GM12864 (cell line): ENCODE data around the gene ZDHHC21.

Experiments
- DNase-seq: peaks from one replicate; pipeline ENCODE4 v3.0.0-alpha.2; 2011; ENCODE audit warnings: low read depth
- H3K4me3 ChIP-seq: 2 replicates; pipeline ENCODE4 v1.5.1; 2011; ENCODE audit warnings: mild to moderate bottlenecking, low read depth, low read length, control low read depth
- TF ChIP-seq, protein P1 (sequence below): IDR thresholded peaks from 2 replicates; pipeline ENCODE4 v1.5.1; 2011; ENCODE audit warnings: low read depth, mild to moderate bottlenecking, moderate library complexity, low read length, control low read depth, inconsistent platforms; ENCODE audit errors: missing control alignments

Gene ZDHHC21, protein sequence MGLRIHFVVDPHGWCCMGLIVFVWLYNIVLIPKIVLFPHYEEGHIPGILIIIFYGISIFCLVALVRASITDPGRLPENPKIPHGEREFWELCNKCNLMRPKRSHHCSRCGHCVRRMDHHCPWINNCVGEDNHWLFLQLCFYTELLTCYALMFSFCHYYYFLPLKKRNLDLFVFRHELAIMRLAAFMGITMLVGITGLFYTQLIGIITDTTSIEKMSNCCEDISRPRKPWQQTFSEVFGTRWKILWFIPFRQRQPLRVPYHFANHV

DNA sequence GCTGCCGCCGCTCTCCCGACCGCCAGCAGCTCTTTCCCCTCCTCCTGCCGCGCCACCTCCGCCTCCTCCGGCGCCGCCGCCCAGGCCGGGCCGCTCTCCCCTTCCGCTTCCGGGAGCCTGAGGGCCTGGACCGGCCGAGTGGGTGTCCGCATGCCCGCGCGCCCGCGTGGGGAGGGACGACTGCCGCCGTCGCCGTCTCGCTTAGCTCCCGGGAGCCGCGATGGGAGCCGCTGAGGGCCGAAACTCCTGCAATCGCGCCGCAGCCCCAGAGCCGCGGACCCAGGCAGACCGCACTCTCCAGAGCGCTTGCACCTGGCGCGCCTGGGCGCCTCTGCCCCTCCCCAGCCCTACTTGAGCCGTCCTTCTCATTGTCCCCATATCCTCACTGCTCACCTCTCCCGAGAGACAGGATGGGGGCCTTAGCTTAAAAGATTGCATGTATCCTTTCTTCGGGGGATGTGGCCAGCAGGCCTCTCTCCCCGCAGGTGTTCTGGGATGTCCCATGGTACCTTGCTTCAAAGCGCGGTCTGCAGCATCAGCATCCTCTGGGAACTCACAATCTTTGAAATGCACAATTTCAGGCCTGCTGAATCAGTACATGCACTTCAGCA, at the start of gene ZDHHC21:
Gene ZDHHC21, minus strand, starts transcription at position 182 of the 611 bp plus-strand sequence. CDS start 19,092 bp downstream, outside the sequence.
- DNase-seq, result no peak
- peak within 1 kb of the TSS; percentile 59 for H3K4me3 ChIP-seq
- TF ChIP-seq, protein P1, sequence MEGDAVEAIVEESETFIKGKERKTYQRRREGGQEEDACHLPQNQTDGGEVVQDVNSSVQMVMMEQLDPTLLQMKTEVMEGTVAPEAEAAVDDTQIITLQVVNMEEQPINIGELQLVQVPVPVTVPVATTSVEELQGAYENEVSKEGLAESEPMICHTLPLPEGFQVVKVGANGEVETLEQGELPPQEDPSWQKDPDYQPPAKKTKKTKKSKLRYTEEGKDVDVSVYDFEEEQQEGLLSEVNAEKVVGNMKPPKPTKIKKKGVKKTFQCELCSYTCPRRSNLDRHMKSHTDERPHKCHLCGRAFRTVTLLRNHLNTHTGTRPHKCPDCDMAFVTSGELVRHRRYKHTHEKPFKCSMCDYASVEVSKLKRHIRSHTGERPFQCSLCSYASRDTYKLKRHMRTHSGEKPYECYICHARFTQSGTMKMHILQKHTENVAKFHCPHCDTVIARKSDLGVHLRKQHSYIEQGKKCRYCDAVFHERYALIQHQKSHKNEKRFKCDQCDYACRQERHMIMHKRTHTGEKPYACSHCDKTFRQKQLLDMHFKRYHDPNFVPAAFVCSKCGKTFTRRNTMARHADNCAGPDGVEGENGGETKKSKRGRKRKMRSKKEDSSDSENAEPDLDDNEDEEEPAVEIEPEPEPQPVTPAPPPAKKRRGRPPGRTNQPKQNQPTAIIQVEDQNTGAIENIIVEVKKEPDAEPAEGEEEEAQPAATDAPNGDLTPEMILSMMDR, result no peak

DNA sequence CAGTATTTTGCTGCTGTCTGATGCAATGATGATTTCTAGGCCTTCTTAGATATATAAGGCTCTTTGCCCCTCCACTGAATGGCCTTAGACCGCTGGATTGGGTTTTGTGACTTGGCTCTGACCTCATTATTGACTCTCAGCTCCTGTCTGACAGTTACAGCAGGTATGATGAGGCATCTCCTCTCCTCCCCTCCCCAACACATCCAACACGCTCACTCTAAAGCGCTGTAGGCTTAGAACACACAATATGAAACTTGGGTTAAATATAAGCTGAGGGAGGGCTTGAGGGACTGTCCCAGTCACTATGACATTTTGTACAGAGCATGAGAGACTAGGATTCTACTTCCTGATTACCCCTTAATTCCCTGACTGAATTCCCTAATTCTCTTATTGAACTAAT, 48.1 kb upstream of the ZDHHC21 start:
- no peak for DNase-seq
- TF ChIP-seq, protein P1, result no peak
- no peak overlapping the region for H3K4me3 ChIP-seq

DNA sequence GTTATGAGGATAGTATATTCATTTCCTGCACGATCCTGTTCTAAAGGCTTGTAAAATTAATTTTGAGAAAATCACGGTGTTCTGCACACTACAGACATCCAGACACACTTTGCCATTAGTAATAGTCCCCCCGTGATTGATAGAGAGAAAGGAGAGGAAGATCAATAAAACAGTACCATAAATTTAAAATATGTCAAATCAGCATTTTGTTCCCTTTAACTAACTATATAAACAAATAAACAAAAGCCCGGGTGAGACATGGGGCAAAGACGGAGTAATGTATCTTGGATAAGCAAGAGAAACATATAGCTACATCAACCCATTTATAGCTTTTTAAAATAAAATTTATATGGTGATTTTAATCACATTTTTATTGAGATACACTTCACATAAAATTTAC, 39.9 kb upstream of the ZDHHC21 start:
- no peak overlapping the region for H3K4me3 ChIP-seq
- no peak for DNase-seq
- TF ChIP-seq, protein P1, result no peak

DNA sequence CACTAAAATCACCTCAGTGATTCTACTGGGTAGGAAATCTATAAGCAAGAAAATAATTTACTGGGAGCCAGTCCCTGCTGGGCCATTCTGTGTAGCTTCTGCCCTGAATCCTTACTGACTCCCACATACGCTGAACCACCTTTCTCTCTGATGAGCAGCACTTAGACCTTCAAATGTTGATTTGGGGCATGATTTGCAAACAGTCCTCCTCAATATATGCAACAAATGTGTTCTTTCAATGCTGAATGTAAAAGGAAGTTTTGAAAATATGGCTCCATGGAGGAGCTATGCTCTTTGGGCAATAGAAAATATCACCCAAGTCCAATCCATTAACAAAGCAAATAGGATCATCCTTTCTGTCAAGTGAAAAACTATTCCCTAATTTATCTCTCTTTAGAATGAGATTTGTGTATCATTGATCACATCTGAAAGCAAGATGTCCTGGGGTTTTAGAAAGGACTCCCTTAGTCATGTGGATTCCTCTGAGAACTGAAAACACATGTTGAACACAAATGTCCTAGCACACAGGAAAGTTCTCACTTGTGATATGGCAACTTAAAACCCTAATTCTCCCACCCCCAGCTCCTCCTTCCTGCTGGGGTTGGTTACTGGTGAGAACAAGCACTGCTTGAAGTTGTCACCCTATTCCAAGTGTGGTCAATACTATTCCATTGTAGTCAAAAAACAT, 38.2 kb upstream of the ZDHHC21 start:
- DNase-seq, result no peak
- no peak overlapping the region for H3K4me3 ChIP-seq
- TF ChIP-seq, protein P1, result no peak

DNA sequence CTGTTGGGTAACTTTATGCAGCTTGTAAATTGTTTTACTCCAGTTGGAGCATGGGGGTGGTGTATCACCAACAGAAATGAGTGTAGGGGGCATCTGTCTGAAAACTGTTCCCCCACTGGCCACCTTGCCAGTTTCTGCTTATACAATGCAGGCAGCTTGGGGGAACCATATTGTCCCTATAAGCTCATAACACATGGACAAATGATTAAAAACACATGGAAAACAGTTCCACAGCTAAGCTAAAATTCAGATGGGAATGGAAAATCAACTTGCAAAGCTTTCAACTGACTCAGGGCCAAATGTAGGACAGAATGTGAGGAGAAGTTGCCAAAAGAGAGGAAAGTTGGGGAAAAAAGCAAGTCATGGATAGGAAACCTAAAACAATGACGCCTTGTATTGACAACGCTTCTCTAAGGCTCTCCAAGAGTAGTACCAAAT, 37.2 kb upstream of the ZDHHC21 start:
- TF ChIP-seq, protein P1, result no peak
- no peak overlapping the region for H3K4me3 ChIP-seq
- DNase-seq, result no peak

DNA sequence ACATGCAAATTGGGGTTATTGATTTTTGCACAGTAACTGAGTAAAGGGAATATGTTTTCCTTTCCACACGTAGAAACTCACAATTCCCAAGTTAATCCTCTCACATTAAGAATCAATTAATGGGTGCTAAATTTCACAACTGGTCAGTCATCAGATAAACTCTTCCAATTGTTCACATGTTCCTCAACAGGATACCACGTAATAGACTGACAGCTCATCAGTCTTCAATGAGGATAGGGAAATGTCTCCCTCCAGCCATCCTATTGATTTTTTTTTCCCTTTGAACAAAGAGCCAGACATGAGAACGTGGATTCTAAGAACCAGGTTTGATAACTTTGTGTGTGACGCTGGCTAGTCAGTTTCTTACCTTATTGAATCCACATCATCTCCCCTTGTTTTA, 30.1 kb upstream of the ZDHHC21 start:
- no peak for DNase-seq
- H3K4me3 ChIP-seq, result no peak overlapping the region
- TF ChIP-seq, protein P1, result no peak
